GM18861 (cell line): ENCODE measurements around the gene PRKCSH.
"Not testable (repeated sequence)": the region's sequence is repeated elsewhere in the genome, so short reads cannot be mapped to it uniquely, and the experiment has no call there.

Source experiments
- ATAC-seq: cut with Tn5 transposase; IDR thresholded peaks from one replicate; pipeline ENCODE4 v1.9.1; 2021; ENCODE audit not compliant: unreplicated experiment

PRKCSH gene

GRCh38 chr19:11418549-11419506 is 16.6 kb upstream of the PRKCSH start, which contains the start of gene RGL3:
RGL3 (minus strand) TSS chr19:11419314; CDS start chr19:11419278, 36 bp downstream.
- no peak for ATAC-seq

GRCh38 chr19:11420429-11421370 is 14.7 kb upstream of the PRKCSH start:
- ATAC-seq: no peak

- peak; percentile 33 for ATAC-seq
Measured at GRCh38 chr19:11421371-11422098, 13.9 kb upstream of the PRKCSH start.

GRCh38 chr19:11422163-11423065 is 13.0 kb upstream of the PRKCSH start:
- peak; percentile 75 for ATAC-seq

- ATAC-seq: no peak
Measured at GRCh38 chr19:11423164-11423790, 12.2 kb upstream of the PRKCSH start.

- ATAC-seq: no peak
Measured at GRCh38 chr19:11423791-11424181, 11.6 kb upstream of the PRKCSH start.

GRCh38 chr19:11425719-11426457 is 9.5 kb upstream of the PRKCSH start:
- ATAC-seq: no peak

GRCh38 chr19:11426656-11427055 is 8.8 kb upstream of the PRKCSH start:
- ATAC-seq: no peak

GRCh38 chr19:11433526-11433925 is 1.9 kb upstream of the PRKCSH start:
- not testable (repeated sequence) for ATAC-seq

- no peak for ATAC-seq
Measured at GRCh38 chr19:11434703-11435056, 755 bp upstream of the PRKCSH start.

GRCh38 chr19:11435833-11436313 is 438 bp downstream of the PRKCSH start:
- ATAC-seq: no peak

- ATAC-seq: no peak
Measured at GRCh38 chr19:11437955-11438354, 2.5 kb downstream of the PRKCSH start.

- no peak for ATAC-seq
Measured at GRCh38 chr19:11444059-11444458, 8.6 kb downstream of the PRKCSH start.

GRCh38 chr19:11445141-11445540 is 9.7 kb downstream of the PRKCSH start:
- no peak for ATAC-seq

- ATAC-seq: no peak
Measured at GRCh38 chr19:11446271-11446651, 10.8 kb downstream of the PRKCSH start.

- ATAC-seq: no peak
Measured at GRCh38 chr19:11446652-11447301, 11.3 kb downstream of the PRKCSH start.

- no peak for ATAC-seq
Measured at GRCh38 chr19:11447347-11448262, 12.2 kb downstream of the PRKCSH start.
